HT-29 (cell line): ENCODE results near the gene TBC1D25. TPM values are rescaled to one million over a fixed set of nuclear protein-coding genes. Genes with fewer than 3 reads are reported as not detected.

Experiments
- DNase-seq: peaks from one replicate; pipeline ENCODE4 v3.0.0-alpha.2; 2015; ENCODE audit warnings: low spot score
- small RNA-seq: library from RNA; depleted of rRNA; stranded (forward); fragments of <200 nt; gene quantifications from one replicate; pipeline ENCODE3, GENCODE V24; 2014
- total RNA-seq: library from RNA; depleted of rRNA; stranded (reverse); fragments of >200 nt; shearing (Covaris generic); gene quantifications from 2 replicates; pipeline ENCODE4 v1.2.3, GENCODE V29; 2014; rRNA removed

The TBC1D25 gene
- total RNA-seq, 1 experiment from 2014 or later: 10.5 TPM

DNA sequence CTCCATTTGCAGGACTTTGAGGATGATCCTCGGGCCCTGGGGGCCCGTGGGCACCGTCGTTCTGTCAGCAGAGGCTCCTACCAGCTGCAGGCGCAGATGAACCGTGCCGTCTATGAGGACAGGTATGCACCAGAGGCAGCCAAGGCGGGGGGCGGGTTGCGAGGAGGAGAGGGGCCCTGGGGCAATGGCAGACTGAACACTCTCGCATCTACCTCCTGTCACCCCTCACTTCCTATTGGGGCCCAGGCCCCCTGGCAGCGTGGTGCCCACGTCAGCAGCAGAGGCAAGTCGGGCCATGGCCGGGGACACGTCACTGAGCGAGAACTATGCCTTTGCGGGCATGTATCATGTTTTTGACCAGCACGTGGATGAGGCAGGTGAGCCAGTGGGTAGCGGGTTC lies 59.8 kb downstream of the TBC1D25 start:
- no peak for DNase-seq

DNA sequence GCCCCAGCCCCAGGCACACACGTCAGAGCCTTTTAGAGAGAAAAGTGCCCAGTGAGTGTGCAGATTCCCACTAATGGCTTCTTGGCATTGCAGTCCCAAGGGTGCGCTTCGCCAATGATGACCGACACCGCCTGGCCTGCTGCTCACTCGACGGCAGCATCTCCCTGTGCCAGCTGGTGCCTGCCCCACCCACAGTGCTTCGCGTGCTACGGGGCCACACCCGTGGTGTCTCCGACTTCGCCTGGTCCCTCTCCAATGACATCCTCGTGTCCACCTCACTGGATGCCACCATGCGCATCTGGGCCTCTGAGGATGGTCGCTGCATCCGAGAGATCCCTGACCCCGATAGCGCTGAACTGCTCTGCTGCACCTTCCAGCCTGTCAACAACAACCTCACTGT lies 60.7 kb downstream of the TBC1D25 start:
- no peak for DNase-seq

DNA sequence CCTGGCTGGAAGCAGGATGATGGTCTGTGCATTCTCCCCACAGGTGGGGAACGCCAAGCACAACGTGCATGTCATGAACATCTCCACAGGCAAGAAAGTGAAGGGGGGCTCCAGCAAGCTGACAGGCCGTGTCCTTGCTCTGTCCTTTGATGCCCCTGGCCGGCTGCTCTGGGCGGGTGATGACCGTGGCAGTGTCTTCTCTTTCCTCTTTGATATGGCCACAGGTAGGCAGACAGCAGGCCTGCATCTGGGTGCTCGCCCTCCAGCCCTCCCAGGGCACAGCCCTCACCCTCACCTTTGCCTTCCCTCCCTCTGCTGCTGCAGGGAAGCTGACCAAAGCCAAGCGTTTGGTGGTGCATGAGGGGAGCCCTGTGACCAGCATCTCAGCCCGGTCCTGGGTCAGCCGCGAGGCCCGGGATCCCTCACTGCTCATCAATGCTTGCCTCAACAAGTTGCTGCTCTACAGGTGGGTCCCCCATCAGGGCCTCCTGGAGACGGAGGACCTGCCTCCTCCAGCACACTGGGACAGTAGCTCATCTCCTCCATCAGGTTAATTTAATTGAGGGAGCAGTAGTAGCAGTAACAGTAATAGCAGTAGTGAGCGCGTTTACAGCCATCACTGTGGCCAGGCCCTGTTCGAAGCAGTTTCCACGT lies 62.4 kb downstream of the TBC1D25 start:
- no peak for DNase-seq

- no peak for DNase-seq
These were observed 65.2 kb downstream of the TBC1D25 start for GRCh38 chrX:48604701-48605100.

DNA sequence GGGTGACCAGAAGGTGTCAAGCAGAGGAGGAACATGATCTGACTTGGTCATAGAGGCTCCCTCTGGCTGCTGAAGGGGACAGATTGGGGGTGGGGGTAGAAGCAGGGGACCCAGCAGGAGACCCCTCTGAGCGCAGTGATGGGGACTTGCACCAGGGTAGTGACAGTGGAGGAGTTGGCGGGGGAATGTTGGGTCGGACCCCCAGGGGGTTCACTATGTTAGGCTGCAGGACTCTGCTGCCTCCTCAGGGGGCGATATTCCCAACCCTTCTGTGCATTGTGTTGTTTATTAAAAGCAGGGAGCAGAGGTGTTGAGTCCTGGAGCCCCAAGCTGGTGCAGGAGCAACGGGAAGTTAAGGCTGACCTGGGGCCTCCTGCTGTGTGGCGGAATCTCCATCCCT lies 66.6 kb downstream of the TBC1D25 start:
- no peak for DNase-seq

DNA sequence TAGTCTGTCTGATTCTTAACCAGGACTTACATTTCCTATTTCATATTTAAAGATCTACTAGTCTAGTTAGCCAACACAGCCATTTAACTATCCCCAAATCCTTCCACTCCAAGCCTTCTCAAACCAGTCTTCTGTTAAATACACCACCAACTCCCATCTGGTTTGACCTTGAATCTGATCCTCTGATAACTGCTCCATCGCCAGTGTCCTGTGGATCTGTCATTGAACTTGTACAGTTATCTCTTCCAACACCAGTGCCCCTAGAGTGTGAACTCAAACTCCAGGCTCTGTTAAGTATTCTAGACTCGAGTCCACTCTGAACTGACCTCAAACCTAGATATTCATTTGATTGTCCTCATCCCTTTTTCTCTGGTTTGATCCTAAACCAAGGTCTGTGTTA lies 72.2 kb downstream of the TBC1D25 start:
- DNase-seq: no peak

Small RNAs within 50 kb of the gene (small RNA-seq; reads per million reads assigned to genes)
- gene MRPL32P1: not detected

Other genes with a start within 250 kb of the TBC1D25 start
- not detected in 2 replicates for gene SSX3, start 183.0 kb upstream of the TBC1D25 start, total RNA-seq
- not detected in 2 replicates for gene SSX4, start 156.2 kb upstream of the TBC1D25 start, total RNA-seq
- not detected in 2 replicates for gene SSX4B, start 127.8 kb upstream of the TBC1D25 start, total RNA-seq
- gene SLC38A5, start 69.5 kb upstream of the TBC1D25 start, total RNA-seq: 103 and 136 TPM in 2 replicates
- gene FTSJ1, start 63.5 kb upstream of the TBC1D25 start, total RNA-seq: 102 and 118 TPM in 2 replicates
- gene PORCN, start 30.7 kb upstream of the TBC1D25 start, total RNA-seq: 6.5 and 8.7 TPM in 2 replicates
- 285 and 311 TPM in 2 replicates for gene EBP, start 17.9 kb upstream of the TBC1D25 start, total RNA-seq
- gene RBM3, start 34.8 kb downstream of the TBC1D25 start, total RNA-seq: 134 and 135 TPM in 2 replicates
- 120 and 165 TPM in 2 replicates for gene WDR13, start 57.8 kb downstream of the TBC1D25 start, total RNA-seq
- 0.15 and 0.50 TPM in 2 replicates for gene WAS, start 144.1 kb downstream of the TBC1D25 start, total RNA-seq
- 25.3 and 26.2 TPM in 2 replicates for gene SUV39H1, start 157.0 kb downstream of the TBC1D25 start, total RNA-seq
- gene GLOD5, start 222.0 kb downstream of the TBC1D25 start, total RNA-seq: 0.63 TPM in 1 of 2 replicates, not detected in the other
- gene GATA1, start 246.9 kb downstream of the TBC1D25 start, total RNA-seq: not detected in 2 replicates